Endothelial cell of umbilical vein (primary cell): ENCODE data around the gene TMBIM6.

Experiments
- GATA2 ChIP-seq: IDR thresholded peaks from 2 replicates; pipeline ENCODE4 v1.7.0; 2011; ENCODE audit warnings: low read depth, mild to moderate bottlenecking, moderate library complexity, mixed read lengths, low read length; ENCODE audit not compliant: insufficient read length, insufficient read depth
- JUN ChIP-seq: IDR thresholded peaks from 2 replicates; pipeline ENCODE4 v1.6.1; 2011; ENCODE audit warnings: borderline replicate concordance, low read depth; ENCODE audit not compliant: insufficient read length, insufficient read depth
- MAX ChIP-seq: IDR thresholded peaks from 2 replicates; pipeline ENCODE4 v1.6.1; 2011; ENCODE audit not compliant: insufficient read depth, insufficient read length
- MYC ChIP-seq: IDR thresholded peaks from one replicate; pipeline ENCODE4 v1.6.1; 2011; ENCODE audit warnings: mild to moderate bottlenecking, low read depth, low read length
- POLR2A ChIP-seq: IDR thresholded peaks from 2 replicates; pipeline ENCODE4 v1.6.1; 2012; ENCODE audit warnings: low read depth, mild to moderate bottlenecking, control low read depth, low read length
- POLR2AphosphoS5 ChIP-seq: IDR thresholded peaks from 2 replicates; pipeline ENCODE4 v1.6.1; 2012; ENCODE audit warnings: low read depth, mild to moderate bottlenecking, control low read depth, low read length, moderate library complexity; ENCODE audit not compliant: insufficient read depth
- TF ChIP-seq, protein P1 (sequence below), 2 donors: IDR thresholded peaks; 1 replicate in 1 of 2; 2 replicates in 1 of 2; pipeline ENCODE4 v1.5.1; 2011; ENCODE audit warnings: low read length in 2 of 2, mild to moderate bottlenecking in 2 of 2, moderate library complexity in 2 of 2, control low read depth in 1 of 2, inconsistent platforms in 1 of 2, low read depth in 1 of 2; ENCODE audit not compliant: insufficient read depth in 1 of 2; ENCODE audit errors: extremely low read depth in 1 of 2

- TF ChIP-seq JUN = no peak
- TF ChIP-seq, protein P1, sequence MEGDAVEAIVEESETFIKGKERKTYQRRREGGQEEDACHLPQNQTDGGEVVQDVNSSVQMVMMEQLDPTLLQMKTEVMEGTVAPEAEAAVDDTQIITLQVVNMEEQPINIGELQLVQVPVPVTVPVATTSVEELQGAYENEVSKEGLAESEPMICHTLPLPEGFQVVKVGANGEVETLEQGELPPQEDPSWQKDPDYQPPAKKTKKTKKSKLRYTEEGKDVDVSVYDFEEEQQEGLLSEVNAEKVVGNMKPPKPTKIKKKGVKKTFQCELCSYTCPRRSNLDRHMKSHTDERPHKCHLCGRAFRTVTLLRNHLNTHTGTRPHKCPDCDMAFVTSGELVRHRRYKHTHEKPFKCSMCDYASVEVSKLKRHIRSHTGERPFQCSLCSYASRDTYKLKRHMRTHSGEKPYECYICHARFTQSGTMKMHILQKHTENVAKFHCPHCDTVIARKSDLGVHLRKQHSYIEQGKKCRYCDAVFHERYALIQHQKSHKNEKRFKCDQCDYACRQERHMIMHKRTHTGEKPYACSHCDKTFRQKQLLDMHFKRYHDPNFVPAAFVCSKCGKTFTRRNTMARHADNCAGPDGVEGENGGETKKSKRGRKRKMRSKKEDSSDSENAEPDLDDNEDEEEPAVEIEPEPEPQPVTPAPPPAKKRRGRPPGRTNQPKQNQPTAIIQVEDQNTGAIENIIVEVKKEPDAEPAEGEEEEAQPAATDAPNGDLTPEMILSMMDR (IDR thresholded peaks at IDR 0.05; ENCODE audit: extremely low read depth in 1 of 2, insufficient read depth in 1 of 2, low read depth in 1 of 2, low read length in 2 of 2) = no peak
- no peak for TF ChIP-seq POLR2A
- no peak for TF ChIP-seq GATA2
- TF ChIP-seq MYC = no peak
- TF ChIP-seq MAX = no peak
- TF ChIP-seq POLR2AphosphoS5 = no peak
Measured at GRCh38 chr12:49793620-49794019, 52.3 kb downstream of the TMBIM6 start.
